Measurements from ENCODE around the gene HSD11B1. TPM values are rescaled to one million over a fixed set of nuclear protein-coding genes. Genes with fewer than 3 reads are reported as not detected.

HSD11B1 gene
- total RNA-seq, 1 donor from 2014 or later, result not detected

- peaks cover 23% of the 10 kb centered on the region for H3K4me1 Mint-ChIP-seq (ENCODE audit: unreplicated experiment)
- no peak overlapping the region for H3K27ac Mint-ChIP-seq (ENCODE audit: unreplicated experiment)
- no peak overlapping the region for H3K4me3 Mint-ChIP-seq (ENCODE audit: unreplicated experiment)
- no peaks in the 10 kb centered on the region for H3K9me3 Mint-ChIP-seq (ENCODE audit: unreplicated experiment)
- TF ChIP-seq CTCF (IDR thresholded peaks at IDR 0.05; ENCODE audit: unreplicated experiment), result no peak
- peaks cover 12% of the 10 kb centered on the region for H3K27me3 Mint-ChIP-seq (ENCODE audit: unreplicated experiment)
- H3K36me3 Mint-ChIP-seq (ENCODE audit: low read depth, unreplicated experiment), result no peaks in the 10 kb centered on the region
- no peak for DNase-seq (ENCODE audit: low spot score)
Observed at GRCh38 chr1:209670441-209671082, 34.1 kb upstream of the HSD11B1 start.

GRCh38 chr1:209672705-209673630, 31.7 kb upstream of the HSD11B1 start:
- Mint-ChIP-seq H3K27me3 (ENCODE audit: unreplicated experiment) (peaks cover 24% of the 10 kb centered on the region), H3K27ac (ENCODE audit: unreplicated experiment) (no peak overlapping the region)
- TF ChIP-seq CTCF (IDR thresholded peaks at IDR 0.05; ENCODE audit: unreplicated experiment), result no peak

GRCh38 chr1:209673631-209674417, 30.8 kb upstream of the HSD11B1 start:
- DNase-seq (ENCODE audit: low spot score), result no peak
- H3K27me3 Mint-ChIP-seq (ENCODE audit: unreplicated experiment), result peaks cover 24% of the 10 kb centered on the region
- H3K36me3 Mint-ChIP-seq (ENCODE audit: low read depth, unreplicated experiment), result no peaks in the 10 kb centered on the region
- H3K4me3 Mint-ChIP-seq (ENCODE audit: unreplicated experiment), result no peak overlapping the region
- TF ChIP-seq CTCF (IDR thresholded peaks at IDR 0.05; ENCODE audit: unreplicated experiment), result no peak
- no peak overlapping the region for H3K27ac Mint-ChIP-seq (ENCODE audit: unreplicated experiment)
- H3K9me3 Mint-ChIP-seq (ENCODE audit: unreplicated experiment), result no peaks in the 10 kb centered on the region
- H3K4me1 Mint-ChIP-seq (ENCODE audit: unreplicated experiment), result peaks cover 33% of the 10 kb centered on the region

More at GRCh38 chr1:209672705-209673630, 31.7 kb upstream of the HSD11B1 start:
- H3K9me3 Mint-ChIP-seq (ENCODE audit: unreplicated experiment), result no peaks in the 10 kb centered on the region
- no peak for DNase-seq (ENCODE audit: low spot score)
- H3K4me3 Mint-ChIP-seq (ENCODE audit: unreplicated experiment), result no peak overlapping the region
- H3K36me3 Mint-ChIP-seq (ENCODE audit: low read depth, unreplicated experiment), result no peaks in the 10 kb centered on the region
- H3K4me1 Mint-ChIP-seq (ENCODE audit: unreplicated experiment), result peaks cover 33% of the 10 kb centered on the region

GRCh38 chr1:209674957-209675564, 29.6 kb upstream of the HSD11B1 start, which contains the start of gene G0S2:
TSS of gene G0S2 (plus strand) at chr1:209675412. CDS start at chr1:209675685, 273 bp downstream.
- TF ChIP-seq CTCF (IDR thresholded peaks at IDR 0.05; ENCODE audit: unreplicated experiment), result no peak
- Mint-ChIP-seq H3K9me3 (ENCODE audit: unreplicated experiment) (no peaks in the 10 kb centered on the region), H3K4me1 (ENCODE audit: unreplicated experiment) (peaks cover 33% of the 10 kb centered on the region), H3K36me3 (ENCODE audit: low read depth, unreplicated experiment) (no peaks in the 10 kb centered on the region), H3K4me3 (ENCODE audit: unreplicated experiment) (peak within 1 kb of the TSS; percentile 13), H3K27ac (ENCODE audit: unreplicated experiment) (no peak within 1 kb of the TSS), H3K27me3 (ENCODE audit: unreplicated experiment) (peaks cover 22% of the 10 kb centered on the region)
- DNase-seq (ENCODE audit: low spot score), result peak; percentile 28

Measured in endothelial cell (in vitro differentiated cells).